K562 (cell line): ENCODE data around the gene VWDE. TPM values are rescaled to one million over a fixed set of nuclear protein-coding genes. Genes with fewer than 3 reads are reported as not detected.
A peak's percentile ranks its signal among the peaks of the same experiment; 100 is the strongest.

Experiments used
- ATAC-seq: fragments of 200-7000 bp; cut with Tn5 transposase; 3 replicates; pipeline ENCODE4 v1.9.1; 2020; ENCODE audit warnings: moderate library complexity
- BruUV-seq: library from RNA; stranded (reverse); fragments of 400-500 nt; replicated peaks from 2 replicates; lab custom pipeline; 2021; lab: Mats Ljungman, UMichigan
- CTCF ChIA-PET: fragments of 300-600 bp; formaldehyde crosslinking; extraction: SDS; loops from one replicate; lab custom pipeline; 2021; ENCODE audit warnings: low intra/inter-chr PET ratio; lab: Yijun Ruan, JAX
- POLR2A ChIA-PET: fragments of 300-600, 350-650 bp; sonication (Branson Sonifier 250); formaldehyde crosslinking; extraction: SDS; loops from one replicate; lab custom pipeline; 2021; ENCODE audit warnings: antibody characterized with exemption, inconsistent platforms; lab: Yijun Ruan, JAX
- DNase-seq, 4 experiments: peaks; one replicate each; pipeline versions ENCODE4 v3.0.0 to v3.0.0-alpha.2; 2011 to 2018; ENCODE audit warnings: low spot score in 3 of 4, mixed read lengths in 3 of 4; ENCODE audit errors: extremely low read depth in 1 of 4
- FAIRE-seq: peaks from 2 replicates; lab custom pipeline; 2011; peaks lifted over from hg19 to GRCh38; lab: Jason Lieb, UNC
- H2AFZ ChIP-seq: 2 replicates; pipeline ENCODE4 v1.6.0; 2011; ENCODE audit warnings: low read depth, low read length, control low read depth, inconsistent platforms
- H3K27ac ChIP-seq: fragments of 200-600 bp; 3 replicates; pipeline ENCODE4 v1.8.0; 2011; ENCODE audit warnings: low read depth, mild to moderate bottlenecking, control low read depth, inconsistent platforms, low read length, moderate library complexity, mixed read lengths; ENCODE audit errors: extremely low read depth
- H3K27me3 ChIP-seq, 2 experiments: fragments of 300-600 bp in 1 of 2; 2 replicates in 1 of 2; 3 replicates in 1 of 2; pipeline versions ENCODE4 v1.6.0 to v1.8.0; 2011; ENCODE audit warnings: inconsistent platforms in 2 of 2, low read length in 2 of 2, mild to moderate bottlenecking in 1 of 2, mixed read lengths in 1 of 2, moderate library complexity in 1 of 2; ENCODE audit not compliant: control insufficient read depth in 2 of 2, insufficient read depth in 2 of 2
- H3K36me3 ChIP-seq: fragments of 300-600 bp; 3 replicates; pipeline ENCODE4 v1.8.0; 2011; ENCODE audit warnings: mild to moderate bottlenecking, low read length, inconsistent platforms; ENCODE audit not compliant: control insufficient read depth, insufficient read depth
- H3K4me1 ChIP-seq, 2 experiments: fragments of 200-600 bp in 1 of 2; replicated peaks in 1 of 2; 2 replicates in 1 of 2; 3 replicates in 1 of 2; pipeline versions ENCODE4 v1.5.1 to v1.8.0; 2011; ENCODE audit warnings: inconsistent platforms in 2 of 2, low read length in 2 of 2, mild to moderate bottlenecking in 1 of 2, mixed read lengths in 1 of 2, moderate library complexity in 1 of 2; ENCODE audit not compliant: control insufficient read depth in 2 of 2, insufficient read depth in 2 of 2
- H3K4me2 ChIP-seq: 2 replicates; pipeline ENCODE4 v1.6.1; 2011; ENCODE audit warnings: low read length, control low read depth, inconsistent platforms, mixed read lengths; ENCODE audit not compliant: insufficient read depth
- H3K4me3 ChIP-seq: fragments of 200-600 bp; sonication (generic), shearing (Covaris generic); 2 replicates; pipeline ENCODE4 v1.5.1; 2016; ENCODE audit warnings: control low read depth, inconsistent platforms
- H3K79me2 ChIP-seq: fragments of 200-600 bp; 3 replicates; pipeline ENCODE4 v1.8.0; 2011; ENCODE audit warnings: low read length, inconsistent platforms; ENCODE audit not compliant: control insufficient read depth, insufficient read depth
- H3K9ac ChIP-seq, 2 experiments: 2 replicates each; pipeline versions ENCODE4 v1.6.0 to v1.6.1; 2011; ENCODE audit warnings: low read depth in 2 of 2, low read length in 2 of 2, control low read depth in 1 of 2, inconsistent platforms in 1 of 2, mild to moderate bottlenecking in 1 of 2, mixed read lengths in 1 of 2; ENCODE audit not compliant: insufficient read depth in 1 of 2
- H3K9me1 ChIP-seq: one replicate; pipeline ENCODE4 v1.6.0; 2011; ENCODE audit warnings: inconsistent platforms, mild to moderate bottlenecking, low read length, moderate library complexity; ENCODE audit not compliant: control insufficient read depth, insufficient read depth
- H3K9me3 ChIP-seq: replicated peaks from 2 replicates; pipeline ENCODE4 v1.5.1; 2011; ENCODE audit warnings: low read depth, low read length, inconsistent platforms; ENCODE audit not compliant: control insufficient read depth, insufficient read depth
- H4K20me1 ChIP-seq: replicated peaks from 2 replicates; pipeline ENCODE4 v1.6.1; 2011; ENCODE audit warnings: low read length, inconsistent platforms, mixed read lengths; ENCODE audit not compliant: control insufficient read depth, insufficient read depth
- MEIS2 ChIP-seq: fragments of 450-650 bp; IDR thresholded peaks from 2 replicates; pipeline ENCODE4 v1.6.1; 2014; ENCODE audit warnings: mild to moderate bottlenecking; ENCODE audit not compliant: partially characterized antibody
- ZNF174 ChIP-seq: fragments of 250-450 bp; sonication (Bioruptor Pico); IDR thresholded peaks from 2 replicates; pipeline ENCODE4 v1.4.0; 2020; ENCODE audit warnings: mild to moderate bottlenecking
- in situ Hi-C: fragments of 300-500 bp; cut with MboI; formaldehyde crosslinking; loops from 4 replicates; pipeline ENCODE4 v1.15.0; 2018; ENCODE audit warnings: inconsistent platforms, mixed read lengths
- intact Hi-C: fragments of 100-400 bp; cut with micrococcal nuclease; formaldehyde crosslinking; loops from 2 replicates; pipeline ENCODE4 v1.14.2; 2022
- polyA plus RNA-seq, 8 experiments: library from polyadenylated mRNA; depleted of rRNA in 4 of 8; stranded (reverse) in 5 of 8; unstranded in 3 of 8; fragments of >200 nt; fragmentation: Nextera tagmentation in 2 of 8; fragmentation: Illumina TruSeq in 1 of 8; extraction: Ambion mirVana in 2 of 8; extraction: Trizol in 1 of 8; gene quantifications; 2 replicates each; pipeline versions ENCODE4 v1.2.1 to v1.2.3, GENCODE V29; 2011 to 2014; ENCODE audit warnings: inconsistent platforms in 1 of 8, missing spikeins in 1 of 8
- total RNA-seq, 7 experiments: library from RNA; depleted of rRNA in 6 of 7; stranded (reverse); fragments of >200 nt in 6 of 7; fragmentation: Illumina TruSeq in 2 of 7; extraction: Trizol in 2 of 7; gene quantifications; 2 replicates each; pipeline versions ENCODE4 v1.2.1 to v1.2.3, GENCODE V29; 2011 to 2021; ENCODE audit warnings: low replicate concordance in 1 of 7
- TF ChIP-seq, protein P1 (sequence below): fragments of 250-450 bp; sonication (Bioruptor Pico); IDR thresholded peaks from 2 replicates; pipeline ENCODE4 v1.4.0; 2020

VWDE gene
- total and polyA plus RNA-seq, 9 of the 15 experiments (the other 6 are each of a cell fraction or from before 2014, with no cell fraction given) = 40.6 to 162 (median 95.2) TPM

DNA sequence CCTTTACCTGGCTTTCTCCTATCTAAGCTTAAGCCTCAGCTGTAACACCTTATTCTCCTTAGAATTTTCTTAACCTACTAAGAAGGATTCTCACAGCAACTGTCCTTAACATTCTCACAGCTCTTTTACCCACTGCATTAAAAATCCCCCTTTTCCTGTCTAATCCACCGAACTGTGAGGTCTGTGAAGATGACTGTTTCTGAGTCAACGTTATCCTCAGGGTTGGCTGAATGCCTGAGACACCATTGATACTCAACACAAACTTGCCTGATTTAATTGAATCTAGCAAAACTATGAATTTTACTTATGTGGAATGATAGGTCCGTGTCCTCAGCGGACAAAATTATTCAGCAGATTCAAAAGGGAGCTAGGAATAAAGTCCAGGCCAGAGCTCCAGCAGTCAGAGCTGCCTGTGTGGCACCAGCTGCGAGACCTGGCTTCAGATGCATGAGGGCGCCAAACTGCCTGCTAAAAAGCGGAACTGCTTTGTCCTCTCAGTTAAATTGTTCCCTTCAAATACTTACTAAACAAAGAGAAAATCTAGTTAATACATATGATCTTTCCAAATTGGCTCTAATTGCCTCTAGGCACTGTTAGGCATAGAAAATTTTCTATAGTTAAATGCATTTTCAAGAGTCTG, 33.4 kb upstream of the VWDE start (continued):
- TF ChIP-seq, protein P1, sequence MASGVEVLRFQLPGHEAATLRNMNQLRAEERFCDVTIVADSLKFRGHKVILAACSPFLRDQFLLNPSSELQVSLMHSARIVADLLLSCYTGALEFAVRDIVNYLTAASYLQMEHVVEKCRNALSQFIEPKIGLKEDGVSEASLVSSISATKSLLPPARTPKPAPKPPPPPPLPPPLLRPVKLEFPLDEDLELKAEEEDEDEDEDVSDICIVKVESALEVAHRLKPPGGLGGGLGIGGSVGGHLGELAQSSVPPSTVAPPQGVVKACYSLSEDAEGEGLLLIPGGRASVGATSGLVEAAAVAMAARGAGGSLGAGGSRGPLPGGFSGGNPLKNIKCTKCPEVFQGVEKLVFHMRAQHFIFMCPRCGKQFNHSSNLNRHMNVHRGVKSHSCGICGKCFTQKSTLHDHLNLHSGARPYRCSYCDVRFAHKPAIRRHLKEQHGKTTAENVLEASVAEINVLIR (CRISPR knock-in tag) = no peak
- TF ChIP-seq MEIS2 = no peak
- TF ChIP-seq, all 486 proteins: peak for 4

DNA sequence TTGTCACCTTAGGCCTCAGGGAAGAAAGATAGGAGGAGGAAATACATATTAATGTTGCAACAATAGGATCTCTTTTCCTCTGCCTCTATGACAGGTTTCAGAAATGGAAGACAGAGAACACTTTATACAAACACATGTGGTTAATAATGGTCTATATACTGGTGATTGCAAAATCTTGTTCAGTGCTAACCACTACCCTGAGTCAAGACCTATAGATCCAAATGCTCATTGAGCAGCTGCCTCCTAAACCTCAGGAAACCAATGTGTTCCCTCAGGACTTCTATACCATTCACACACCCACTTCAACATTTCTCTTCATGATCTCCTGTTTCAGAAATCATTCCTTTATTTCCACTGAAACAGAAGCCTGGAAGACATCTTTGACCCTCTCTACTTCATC, 32.5 kb upstream of the VWDE start:
- Histone ChIP-seq H3K27ac (no peak overlapping the region), H3K79me2 (no peaks in the 10 kb centered on the region), H3K9me1 (no peaks in the 10 kb centered on the region), H3K9me3 (no peaks in the 10 kb centered on the region), H2AFZ (peak overlapping the region; percentile 87; the same call in 1 of the 2 replicates), H4K20me1 (no peaks in the 10 kb centered on the region), H3K4me3 (no peak overlapping the region), H3K36me3 (no peaks in the 10 kb centered on the region), H3K9ac (no peak overlapping the region), H3K4me1 (peaks cover 0 to 3% of the 10 kb centered on the region in 2 experiments; a peak in 2 of 5 replicates), H3K4me2 (no peak overlapping the region), H3K27me3 (no peaks in the 10 kb centered on the region)
- DNase-seq = no peak
- CTCF ChIA-PET = no interaction called here
- in situ Hi-C loops = no loop called here
- intact Hi-C loops = no loop called here
- TF ChIP-seq ZNF174 = no peak
- no TSS peak for BruUV-seq
- ATAC-seq = no peak
- POLR2A ChIA-PET = no interaction called here
- no peak for FAIRE-seq
